ENCODE results near the gene THNSL1.
"Not testable (repeated sequence)": the region's sequence is repeated elsewhere in the genome, so short reads cannot be mapped to it uniquely, and the experiment has no call there.

The THNSL1 gene

GRCh38 chr10:24982319-24983112 lies 33.9 kb upstream of the THNSL1 start:
- no peak for FAIRE-seq

GRCh38 chr10:24983130-24983529 lies 33.3 kb upstream of the THNSL1 start:
- DNase-seq (ENCODE audit: insufficient read length) = no peak
- FAIRE-seq = no peak
- TF ChIP-seq POLR2A (IDR thresholded peaks at IDR 0.05; ENCODE audit: low read depth, low read length) (no peak), POLR2AphosphoS5 (IDR thresholded peaks at IDR 0.05; ENCODE audit: low read depth, low read length) (no peak), TAF1 (IDR thresholded peaks at IDR 0.05; ENCODE audit: borderline replicate concordance, low read depth, low read length) (no peak)

More at GRCh38 chr10:24982319-24983112, 33.9 kb upstream of the THNSL1 start:
- no peak for DNase-seq (ENCODE audit: insufficient read length)
- TF ChIP-seq POLR2AphosphoS5 (IDR thresholded peaks at IDR 0.05; ENCODE audit: low read depth, low read length) (no peak), POLR2A (IDR thresholded peaks at IDR 0.05; ENCODE audit: low read depth, low read length) (no peak), TAF1 (IDR thresholded peaks at IDR 0.05; ENCODE audit: borderline replicate concordance, low read depth, low read length) (no peak)

- no peak for DNase-seq (ENCODE audit: insufficient read length)
- FAIRE-seq = no peak
- TF ChIP-seq POLR2A (IDR thresholded peaks at IDR 0.05; ENCODE audit: low read depth, low read length) (no peak), TAF1 (IDR thresholded peaks at IDR 0.05; ENCODE audit: borderline replicate concordance, low read depth, low read length) (no peak), POLR2AphosphoS5 (IDR thresholded peaks at IDR 0.05; ENCODE audit: low read depth, low read length) (no peak)
These were observed 32.5 kb upstream of the THNSL1 start for GRCh38 chr10:24983946-24984345.

- DNase-seq (ENCODE audit: insufficient read length) (no peak), FAIRE-seq (no peak)
- TF ChIP-seq TAF1 (IDR thresholded peaks at IDR 0.05; ENCODE audit: borderline replicate concordance, low read depth, low read length) (no peak), POLR2A (IDR thresholded peaks at IDR 0.05; ENCODE audit: low read depth, low read length) (no peak), POLR2AphosphoS5 (IDR thresholded peaks at IDR 0.05; ENCODE audit: low read depth, low read length) (no peak)
These were observed 31.5 kb upstream of the THNSL1 start for GRCh38 chr10:24984906-24985305.

- DNase-seq (ENCODE audit: insufficient read length) (no peak), FAIRE-seq (no peak)
- TF ChIP-seq POLR2AphosphoS5 (IDR thresholded peaks at IDR 0.05; ENCODE audit: low read depth, low read length) (no peak), POLR2A (IDR thresholded peaks at IDR 0.05; ENCODE audit: low read depth, low read length) (no peak), TAF1 (IDR thresholded peaks at IDR 0.05; ENCODE audit: borderline replicate concordance, low read depth, low read length) (no peak)
These were observed 27.4 kb upstream of the THNSL1 start for GRCh38 chr10:24988831-24989640.

- no peak for TF ChIP-seq TAF1 (IDR thresholded peaks at IDR 0.05; ENCODE audit: borderline replicate concordance, low read depth, low read length)
- no peak for TF ChIP-seq POLR2AphosphoS5 (IDR thresholded peaks at IDR 0.05; ENCODE audit: low read depth, low read length)
- no peak for TF ChIP-seq POLR2A (IDR thresholded peaks at IDR 0.05; ENCODE audit: low read depth, low read length)
- no peak for DNase-seq (ENCODE audit: insufficient read length)
- no peak for FAIRE-seq
These were observed 26.5 kb upstream of the THNSL1 start for GRCh38 chr10:24989867-24990266.

- FAIRE-seq (no peak), DNase-seq (ENCODE audit: insufficient read length) (no peak)
- TF ChIP-seq POLR2A (IDR thresholded peaks at IDR 0.05; ENCODE audit: low read depth, low read length) (no peak), POLR2AphosphoS5 (IDR thresholded peaks at IDR 0.05; ENCODE audit: low read depth, low read length) (no peak), TAF1 (IDR thresholded peaks at IDR 0.05; ENCODE audit: borderline replicate concordance, low read depth, low read length) (no peak)
These were observed 25.1 kb upstream of the THNSL1 start for GRCh38 chr10:24991298-24991697.

- no peak for TF ChIP-seq POLR2AphosphoS5 (IDR thresholded peaks at IDR 0.05; ENCODE audit: low read depth, low read length)
- TF ChIP-seq TAF1 (IDR thresholded peaks at IDR 0.05; ENCODE audit: borderline replicate concordance, low read depth, low read length) = no peak
- TF ChIP-seq POLR2A (IDR thresholded peaks at IDR 0.05; ENCODE audit: low read depth, low read length) = no peak
- DNase-seq (ENCODE audit: insufficient read length) (no peak), FAIRE-seq (no peak)
These were observed 23.8 kb upstream of the THNSL1 start for GRCh38 chr10:24992512-24993133.

- TF ChIP-seq POLR2AphosphoS5 (IDR thresholded peaks at IDR 0.05; ENCODE audit: low read depth, low read length) = no peak
- TF ChIP-seq TAF1 (IDR thresholded peaks at IDR 0.05; ENCODE audit: borderline replicate concordance, low read depth, low read length) = no peak
- no peak for TF ChIP-seq POLR2A (IDR thresholded peaks at IDR 0.05; ENCODE audit: low read depth, low read length)
- no peak for FAIRE-seq
- no peak for DNase-seq (ENCODE audit: insufficient read length)
These were observed 23.0 kb upstream of the THNSL1 start for GRCh38 chr10:24993237-24993958.

- DNase-seq (ENCODE audit: insufficient read length) (no peak), FAIRE-seq (no peak)
- TF ChIP-seq POLR2A (IDR thresholded peaks at IDR 0.05; ENCODE audit: low read depth, low read length) = no peak
- no peak for TF ChIP-seq POLR2AphosphoS5 (IDR thresholded peaks at IDR 0.05; ENCODE audit: low read depth, low read length)
- no peak for TF ChIP-seq TAF1 (IDR thresholded peaks at IDR 0.05; ENCODE audit: borderline replicate concordance, low read depth, low read length)
These were observed 21.3 kb upstream of the THNSL1 start for GRCh38 chr10:24995072-24995471.

- TF ChIP-seq POLR2A (IDR thresholded peaks at IDR 0.05; ENCODE audit: low read depth, low read length) (no peak), TAF1 (IDR thresholded peaks at IDR 0.05; ENCODE audit: borderline replicate concordance, low read depth, low read length) (no peak)
- FAIRE-seq = no peak
- no peak for DNase-seq (ENCODE audit: insufficient read length)
These were observed 18.4 kb upstream of the THNSL1 start for GRCh38 chr10:24998044-24998443.

- FAIRE-seq; DNase-seq (ENCODE audit: insufficient read length): not testable (repeated sequence)
These were observed 4.8 kb upstream of the THNSL1 start for GRCh38 chr10:25011591-25011990.

Measured in GM12892 (cell line).